HG03139 (cell line): ENCODE results near the gene RNF126.

ENCODE experiments used
- ATAC-seq: cut with Tn5 transposase; IDR thresholded peaks from one replicate; pipeline ENCODE4 v1.9.1; 2021; ENCODE audit not compliant: unreplicated experiment

The RNF126 gene

GRCh38 chr19:664913-665443 is 2.0 kb upstream of the RNF126 start:
- ATAC-seq, result no peak

GRCh38 chr19:663682-664117 is 686 bp upstream of the RNF126 start:
- ATAC-seq, result no peak

- ATAC-seq, result no peak
Measured at GRCh38 chr19:662207-662961, 630 bp downstream of the RNF126 start.

- no peak for ATAC-seq
Measured at GRCh38 chr19:661427-662196, 1.4 kb downstream of the RNF126 start.

GRCh38 chr19:660793-661426 is 2.1 kb downstream of the RNF126 start:
- ATAC-seq, result no peak

DNA sequence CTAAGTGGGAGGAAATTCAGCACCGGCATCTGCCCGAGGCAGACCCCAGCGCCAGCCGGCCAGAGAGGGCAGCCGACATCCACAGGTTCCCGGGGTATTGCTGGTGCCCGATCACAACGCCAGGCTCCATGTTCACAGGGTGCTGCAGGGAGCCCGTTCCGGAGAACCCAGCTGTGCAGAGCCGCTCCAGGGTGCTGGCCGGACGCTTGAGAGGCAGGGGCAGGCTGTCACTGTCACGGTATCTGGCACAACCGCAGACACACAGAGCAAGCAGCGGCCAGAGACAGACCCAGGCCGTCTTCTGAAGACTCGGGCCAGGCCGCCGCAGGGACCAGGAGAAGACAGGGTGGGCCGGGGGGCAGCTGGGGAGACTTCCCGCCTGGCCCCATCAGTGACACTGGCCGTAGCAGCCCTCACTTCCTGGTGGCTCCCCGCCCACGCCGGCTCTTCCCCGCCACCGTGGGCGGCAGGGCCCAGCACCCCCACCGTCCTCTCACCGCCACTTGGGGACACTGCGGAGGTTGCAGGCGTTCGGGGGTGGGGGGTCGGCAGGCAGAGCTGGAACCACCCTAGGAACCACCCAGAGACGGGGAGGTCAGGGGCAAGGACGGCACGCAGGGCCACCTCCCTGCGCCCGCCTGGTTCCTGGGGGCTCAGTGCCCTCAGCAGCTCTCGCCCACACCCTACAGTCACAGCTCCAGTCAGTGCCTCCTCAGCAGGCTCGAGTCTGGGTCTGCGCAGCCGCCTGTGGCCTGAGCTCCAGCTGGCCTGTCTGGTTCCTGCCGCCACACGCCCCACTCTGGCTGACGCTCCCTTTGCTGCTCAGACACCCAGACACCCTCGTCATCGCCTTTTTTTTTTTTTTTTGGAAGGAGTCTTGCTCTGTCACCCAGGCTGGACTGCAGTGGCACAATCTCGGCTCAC is 3.8 kb downstream of the RNF126 start:
- no peak for ATAC-seq

GRCh38 chr19:658059-658839 is 4.8 kb downstream of the RNF126 start:
- ATAC-seq, result no peak

DNA sequence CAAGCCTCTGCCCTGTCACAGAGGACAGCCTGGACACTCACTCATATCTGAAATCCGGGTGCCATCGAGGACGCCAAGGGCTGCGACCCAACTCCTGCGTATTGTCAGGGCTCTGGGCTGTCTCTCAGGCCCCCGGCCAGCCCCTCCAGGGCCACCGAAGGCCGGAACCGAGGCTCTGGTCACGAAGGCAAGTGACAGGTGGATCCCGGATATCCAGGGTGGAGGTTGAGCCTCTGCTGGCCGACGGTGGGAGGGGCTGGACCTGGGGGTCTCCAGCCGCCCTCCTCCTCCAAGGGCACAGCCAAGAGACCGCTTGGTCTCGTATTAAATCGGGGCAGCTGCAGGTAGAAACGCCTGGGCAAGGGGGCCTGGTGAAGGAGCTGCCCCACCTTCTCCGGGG is 5.4 kb downstream of the RNF126 start:
- ATAC-seq, result no peak

DNA sequence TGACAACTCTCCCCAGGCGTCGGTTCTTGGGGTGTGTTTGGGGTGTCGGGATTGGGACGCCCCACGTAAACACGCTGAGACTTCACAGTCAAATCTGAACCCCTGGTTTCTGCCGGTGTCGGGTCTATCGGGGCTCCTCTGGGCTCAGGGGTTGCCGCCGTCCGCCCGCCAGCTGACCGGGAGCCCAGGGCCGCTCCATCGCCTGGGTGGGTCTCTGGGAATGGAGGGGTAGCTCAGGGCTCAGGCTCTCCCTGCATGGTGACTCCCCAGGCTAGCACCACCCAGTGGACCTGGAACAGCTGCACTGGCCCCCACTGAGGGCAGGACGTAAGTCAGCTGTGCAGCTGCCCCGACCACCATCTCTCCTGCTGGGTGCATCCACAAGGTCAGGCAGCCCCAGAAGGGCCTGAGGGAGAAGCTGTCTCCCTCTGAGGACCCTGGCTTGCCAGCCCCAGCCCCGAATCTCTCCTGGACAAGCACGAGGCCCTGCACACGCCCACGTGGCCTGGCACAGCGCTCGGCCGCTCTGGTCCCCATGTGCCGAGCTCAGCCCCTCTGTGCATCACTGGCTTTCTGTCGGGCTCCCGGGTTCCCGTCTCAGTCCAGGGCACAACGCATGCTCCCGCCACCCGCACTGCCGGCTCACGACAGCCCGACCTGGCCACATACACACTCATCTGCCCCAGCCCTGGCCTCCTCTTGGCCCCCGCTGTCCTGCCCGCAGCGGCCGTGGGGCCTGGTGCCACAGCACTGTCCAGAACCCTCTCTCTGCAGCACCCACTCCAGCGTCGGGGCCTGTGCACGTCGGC is 6.1 kb downstream of the RNF126 start:
- no peak for ATAC-seq

DNA sequence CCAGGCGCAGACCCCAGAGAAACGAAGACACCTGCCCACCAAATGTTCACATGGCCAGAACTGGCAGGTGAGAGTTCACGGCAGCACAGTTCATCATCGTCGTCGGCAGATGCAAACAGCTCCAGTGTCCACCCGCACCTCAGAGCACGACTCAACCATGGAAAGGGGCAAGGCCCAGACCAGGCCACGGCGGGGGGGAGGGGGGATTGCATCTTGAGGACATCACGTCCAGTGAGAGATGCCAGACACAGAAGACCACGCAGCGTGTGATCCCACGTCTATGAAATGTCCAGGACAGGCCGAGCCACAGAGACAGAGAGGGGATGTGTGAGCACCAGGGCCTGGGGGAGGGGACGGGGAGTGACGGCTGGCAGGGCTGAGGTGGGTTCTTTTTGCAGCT is 7.3 kb downstream of the RNF126 start:
- no peak for ATAC-seq

- no peak for ATAC-seq
Measured at GRCh38 chr19:653425-653824, 9.6 kb downstream of the RNF126 start.

DNA sequence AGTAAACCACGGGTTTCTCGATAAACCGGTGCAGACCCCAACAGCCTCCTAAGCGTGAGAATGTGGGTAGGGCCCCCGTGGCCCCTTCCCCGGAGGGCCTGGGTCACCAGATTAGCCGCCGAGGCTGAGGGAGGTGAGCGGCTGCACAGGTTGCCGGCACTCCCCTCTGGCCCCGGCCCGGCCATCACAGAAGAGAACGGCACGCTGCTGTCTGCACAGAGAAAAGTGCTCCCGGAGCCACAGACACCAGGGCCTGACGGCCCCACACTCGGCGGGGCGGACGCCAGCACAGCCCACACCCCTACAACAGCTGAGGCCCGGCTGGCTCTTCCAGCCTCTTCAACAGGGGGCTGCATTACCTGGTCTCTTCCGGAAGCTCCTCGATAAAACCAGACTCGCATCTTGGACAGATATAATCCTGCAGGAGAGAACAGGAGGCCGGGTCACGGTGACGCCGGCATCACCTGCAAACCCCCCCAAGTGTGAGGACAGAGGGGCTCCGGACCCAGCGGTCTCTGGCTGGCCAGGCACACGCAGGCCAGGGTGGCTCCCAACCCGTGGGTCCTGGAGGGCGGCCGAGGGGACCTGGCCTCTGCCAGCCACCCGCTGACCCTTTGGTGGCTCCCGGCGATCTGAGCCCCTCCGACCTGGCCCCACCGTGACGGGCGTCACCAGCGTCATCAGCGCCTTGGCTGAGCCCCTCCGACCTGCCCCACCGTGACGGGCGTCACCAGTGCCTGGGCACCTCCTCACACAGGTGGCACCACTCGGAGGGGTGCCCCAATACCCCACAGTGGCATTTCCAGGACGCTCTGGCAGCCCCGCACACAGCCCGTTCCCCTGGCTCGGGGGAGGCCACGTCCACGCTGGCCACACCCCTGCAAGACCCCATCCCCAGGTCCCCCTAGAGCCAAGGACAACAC is 10.3 kb downstream of the RNF126 start:
- ATAC-seq, result no peak

DNA sequence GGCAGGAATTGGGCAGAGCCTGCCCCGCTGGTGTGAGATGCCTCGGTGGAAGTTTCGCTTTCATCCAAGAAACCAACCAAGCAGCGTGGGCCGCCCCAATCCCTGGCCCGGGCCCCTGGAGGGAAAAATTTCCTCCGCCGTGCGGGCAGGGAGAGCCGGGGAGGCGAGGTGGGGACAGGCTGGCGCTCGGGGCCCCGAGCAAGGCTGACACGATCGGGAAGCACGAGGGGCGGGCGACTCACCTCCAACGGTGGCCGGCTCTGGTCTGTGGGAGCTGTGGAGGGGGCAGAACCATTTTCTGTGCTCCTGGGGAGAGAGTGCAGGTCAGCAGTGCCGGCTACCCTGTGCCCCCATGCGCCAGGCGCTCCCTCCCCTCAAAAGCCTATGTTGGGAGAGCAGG is 11.0 kb downstream of the RNF126 start:
- ATAC-seq, result no peak

GRCh38 chr19:651114-651818 is 11.7 kb downstream of the RNF126 start:
- no peak for ATAC-seq

GRCh38 chr19:650121-650520 is 12.9 kb downstream of the RNF126 start:
- ATAC-seq, result no peak

DNA sequence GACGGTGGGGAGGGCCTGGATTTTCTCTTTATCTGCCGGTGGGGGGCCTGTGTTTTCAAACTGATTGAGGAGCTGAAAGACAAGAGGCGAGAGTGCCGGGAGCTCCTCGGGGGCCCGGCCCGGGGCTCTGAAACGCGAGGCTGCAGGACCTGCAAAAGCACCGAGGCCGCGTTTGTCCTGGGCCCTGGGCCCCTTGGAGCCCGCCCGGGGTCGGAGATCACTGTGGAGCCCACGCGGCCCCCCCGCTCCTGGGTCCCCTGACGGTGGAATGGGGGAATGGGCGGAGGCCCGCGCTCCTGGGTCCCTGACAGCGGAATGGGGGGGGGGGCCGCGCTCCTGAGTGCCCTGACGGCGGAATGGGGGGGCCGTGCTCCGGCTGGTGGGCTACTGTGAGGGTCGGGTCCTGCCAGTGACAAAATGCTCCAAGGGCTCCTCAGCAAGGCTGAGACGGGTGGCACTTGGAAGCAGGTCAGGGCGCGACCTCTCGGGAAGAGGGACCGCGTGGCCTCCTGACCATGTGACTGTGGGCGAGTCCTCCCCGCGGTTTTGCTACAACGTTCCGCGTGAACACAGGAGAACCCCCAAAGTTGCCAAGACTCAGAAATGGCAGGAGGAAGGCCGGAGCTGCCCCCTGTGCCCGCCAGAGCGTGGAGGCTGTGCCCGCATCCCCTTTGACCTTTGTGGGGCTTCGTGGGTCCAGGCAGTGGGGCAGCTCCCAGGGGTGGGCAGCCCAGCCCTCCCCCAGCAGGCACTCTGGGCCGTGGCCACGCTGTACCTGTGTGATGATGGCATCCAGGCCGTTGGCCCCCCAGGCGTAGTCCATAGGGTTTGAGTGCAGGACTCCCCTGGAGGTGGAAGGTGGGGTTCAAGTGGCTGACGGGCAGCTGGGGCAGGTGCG is 13.9 kb downstream of the RNF126 start:
- ATAC-seq, result no peak
